ENCODE data around the gene ANGPT4. TPM values are rescaled to one million over a fixed set of nuclear protein-coding genes. Genes with fewer than 3 reads are reported as not detected.
A peak's percentile ranks its signal among the peaks of the same experiment; 100 is the strongest.

ANGPT4 gene
- total and polyA plus RNA-seq, 2 of the 13 experiments (the other 11 are each of a cell fraction or from before 2014, with no cell fraction given) = not detected

DNA sequence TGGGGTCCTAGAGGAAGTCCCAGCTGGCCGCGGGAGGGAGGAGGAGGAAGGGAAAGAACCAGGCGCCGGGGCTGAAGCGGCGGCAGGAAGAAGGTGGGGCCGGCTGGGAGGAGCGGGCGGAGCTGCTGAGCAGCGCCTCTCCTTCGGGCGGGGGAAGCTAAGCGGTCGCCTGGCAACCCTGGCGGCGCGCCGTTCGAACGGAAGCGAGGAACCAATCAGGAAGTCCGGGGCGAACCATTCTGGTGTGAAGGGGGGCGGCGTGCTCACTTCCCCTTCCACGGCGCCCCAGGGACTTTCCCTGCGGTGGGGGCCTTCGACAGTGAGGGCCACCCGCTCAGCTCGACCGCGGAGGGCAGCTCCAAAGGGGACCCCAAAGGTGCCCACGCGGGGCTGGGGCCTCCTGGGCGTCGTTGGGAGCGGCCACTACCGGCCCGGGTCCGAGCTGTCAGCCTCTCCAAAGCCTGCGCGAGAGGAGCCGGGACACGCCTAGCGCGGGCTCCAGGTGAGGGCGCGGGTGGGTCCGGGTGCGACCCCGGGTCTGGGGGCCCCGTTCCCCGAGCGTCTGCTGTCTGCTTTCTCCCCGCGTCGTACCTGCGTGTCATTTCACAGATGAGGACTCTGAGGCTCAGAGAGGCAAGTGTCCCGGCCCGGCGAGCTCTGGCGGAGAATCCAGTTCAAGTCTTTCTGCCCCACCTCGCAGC is 82.5 kb downstream of the ANGPT4 start, which contains the start of gene FAM110A (continued):
- TF ChIP-seq ZNF589 (CRISPR knock-in tag; conservative IDR thresholded peaks at IDR 0.05) (no peak), ZBTB42 (CRISPR knock-in tag; IDR thresholded peaks at IDR 0.05) (no peak), ZNF446 (CRISPR knock-in tag; IDR thresholded peaks at IDR 0.05) (no peak), ZNF780A (CRISPR knock-in tag; IDR thresholded peaks at IDR 0.05) (no peak; the same call in 1 of the 2 replicates), PAF1 (CRISPR knock-in tag; IDR thresholded peaks at IDR 0.05) (no peak), ZNF792 (CRISPR knock-in tag; IDR thresholded peaks at IDR 0.05) (peak; percentile 45; the same call in 1 of the 2 replicates), THYN1 (CRISPR knock-in tag; IDR thresholded peaks at IDR 0.05; ENCODE audit: borderline replicate concordance, low read depth) (0 out of 2 replicates have a peak, but pooled peaks have one; percentile 33), WIZ (CRISPR knock-in tag; IDR thresholded peaks at IDR 0.05) (no peak), ONECUT2 (CRISPR knock-in tag; IDR thresholded peaks at IDR 0.05) (no peak), SMAD9 (CRISPR knock-in tag; IDR thresholded peaks at IDR 0.05) (no peak; the same call in 1 of the 2 replicates), ZNF850 (CRISPR knock-in tag; conservative IDR thresholded peaks at IDR 0.05) (no peak), ZNF644 (CRISPR knock-in tag; IDR thresholded peaks at IDR 0.05; ENCODE audit: low read depth) (no peak), ZNF501 (CRISPR knock-in tag; IDR thresholded peaks at IDR 0.05) (peak; percentile 95), ZNF816 (CRISPR knock-in tag; IDR thresholded peaks at IDR 0.05; ENCODE audit: borderline replicate concordance) (peak; percentile 79; the same call in 1 of the 2 replicates), ELF1 (CRISPR knock-in tag; IDR thresholded peaks at IDR 0.05) (peak; percentile 80), KDM3A (CRISPR knock-in tag; IDR thresholded peaks at IDR 0.05; ENCODE audit: low read depth) (no peak; the same call in 1 of the 2 replicates), ZNF605 (CRISPR knock-in tag; IDR thresholded peaks at IDR 0.05) (peak; percentile 36; the same call in 1 of the 2 replicates), SMARCE1 (IDR thresholded peaks at IDR 0.05; ENCODE audit: borderline replicate concordance) (no peak), HOXA5 (CRISPR knock-in tag; IDR thresholded peaks at IDR 0.05) (peak; percentile 95)
- TF ChIP-seq, protein P1, sequence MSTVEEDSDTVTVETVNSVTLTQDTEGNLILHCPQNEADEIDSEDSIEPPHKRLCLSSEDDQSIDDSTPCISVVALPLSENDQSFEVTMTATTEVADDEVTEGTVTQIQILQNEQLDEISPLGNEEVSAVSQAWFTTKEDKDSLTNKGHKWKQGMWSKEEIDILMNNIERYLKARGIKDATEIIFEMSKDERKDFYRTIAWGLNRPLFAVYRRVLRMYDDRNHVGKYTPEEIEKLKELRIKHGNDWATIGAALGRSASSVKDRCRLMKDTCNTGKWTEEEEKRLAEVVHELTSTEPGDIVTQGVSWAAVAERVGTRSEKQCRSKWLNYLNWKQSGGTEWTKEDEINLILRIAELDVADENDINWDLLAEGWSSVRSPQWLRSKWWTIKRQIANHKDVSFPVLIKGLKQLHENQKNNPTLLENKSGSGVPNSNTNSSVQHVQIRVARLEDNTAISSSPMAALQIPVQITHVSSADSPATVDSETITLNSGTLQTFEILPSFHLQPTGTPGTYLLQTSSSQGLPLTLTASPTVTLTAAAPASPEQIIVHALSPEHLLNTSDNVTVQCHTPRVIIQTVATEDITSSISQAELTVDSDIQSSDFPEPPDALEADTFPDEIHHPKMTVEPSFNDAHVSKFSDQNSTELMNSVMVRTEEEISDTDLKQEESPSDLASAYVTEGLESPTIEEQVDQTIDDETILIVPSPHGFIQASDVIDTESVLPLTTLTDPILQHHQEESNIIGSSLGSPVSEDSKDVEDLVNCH (CRISPR knock-in tag; IDR thresholded peaks at IDR 0.05) = no peak
- TF ChIP-seq, protein P2, sequence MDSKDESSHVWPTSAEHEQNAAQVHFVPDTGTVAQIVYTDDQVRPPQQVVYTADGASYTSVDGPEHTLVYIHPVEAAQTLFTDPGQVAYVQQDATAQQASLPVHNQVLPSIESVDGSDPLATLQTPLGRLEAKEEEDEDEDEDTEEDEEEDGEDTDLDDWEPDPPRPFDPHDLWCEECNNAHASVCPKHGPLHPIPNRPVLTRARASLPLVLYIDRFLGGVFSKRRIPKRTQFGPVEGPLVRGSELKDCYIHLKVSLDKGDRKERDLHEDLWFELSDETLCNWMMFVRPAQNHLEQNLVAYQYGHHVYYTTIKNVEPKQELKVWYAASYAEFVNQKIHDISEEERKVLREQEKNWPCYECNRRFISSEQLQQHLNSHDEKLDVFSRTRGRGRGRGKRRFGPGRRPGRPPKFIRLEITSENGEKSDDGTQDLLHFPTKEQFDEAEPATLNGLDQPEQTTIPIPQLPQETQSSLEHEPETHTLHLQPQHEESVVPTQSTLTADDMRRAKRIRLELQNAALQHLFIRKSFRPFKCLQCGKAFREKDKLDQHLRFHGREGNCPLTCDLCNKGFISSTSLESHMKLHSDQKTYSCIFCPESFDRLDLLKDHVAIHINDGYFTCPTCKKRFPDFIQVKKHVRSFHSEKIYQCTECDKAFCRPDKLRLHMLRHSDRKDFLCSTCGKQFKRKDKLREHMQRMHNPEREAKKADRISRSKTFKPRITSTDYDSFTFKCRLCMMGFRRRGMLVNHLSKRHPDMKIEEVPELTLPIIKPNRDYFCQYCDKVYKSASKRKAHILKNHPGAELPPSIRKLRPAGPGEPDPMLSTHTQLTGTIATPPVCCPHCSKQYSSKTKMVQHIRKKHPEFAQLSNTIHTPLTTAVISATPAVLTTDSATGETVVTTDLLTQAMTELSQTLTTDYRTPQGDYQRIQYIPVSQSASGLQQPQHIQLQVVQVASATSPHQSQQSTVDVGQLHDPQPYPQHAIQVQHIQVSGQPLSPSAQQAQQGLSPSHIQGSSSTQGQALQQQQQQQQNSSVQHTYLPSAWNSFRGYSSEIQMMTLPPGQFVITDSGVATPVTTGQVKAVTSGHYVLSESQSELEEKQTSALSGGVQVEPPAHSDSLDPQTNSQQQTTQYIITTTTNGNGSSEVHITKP (CRISPR knock-in tag; IDR thresholded peaks at IDR 0.05; ENCODE audit: low read depth) = peak; percentile 100
- TF ChIP-seq, protein P3, sequence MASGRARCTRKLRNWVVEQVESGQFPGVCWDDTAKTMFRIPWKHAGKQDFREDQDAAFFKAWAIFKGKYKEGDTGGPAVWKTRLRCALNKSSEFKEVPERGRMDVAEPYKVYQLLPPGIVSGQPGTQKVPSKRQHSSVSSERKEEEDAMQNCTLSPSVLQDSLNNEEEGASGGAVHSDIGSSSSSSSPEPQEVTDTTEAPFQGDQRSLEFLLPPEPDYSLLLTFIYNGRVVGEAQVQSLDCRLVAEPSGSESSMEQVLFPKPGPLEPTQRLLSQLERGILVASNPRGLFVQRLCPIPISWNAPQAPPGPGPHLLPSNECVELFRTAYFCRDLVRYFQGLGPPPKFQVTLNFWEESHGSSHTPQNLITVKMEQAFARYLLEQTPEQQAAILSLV (CRISPR knock-in tag; IDR thresholded peaks at IDR 0.05; ENCODE audit: borderline replicate concordance) = peak; percentile 53; the same call in 1 of the 2 replicates
- TF ChIP-seq, protein P4, sequence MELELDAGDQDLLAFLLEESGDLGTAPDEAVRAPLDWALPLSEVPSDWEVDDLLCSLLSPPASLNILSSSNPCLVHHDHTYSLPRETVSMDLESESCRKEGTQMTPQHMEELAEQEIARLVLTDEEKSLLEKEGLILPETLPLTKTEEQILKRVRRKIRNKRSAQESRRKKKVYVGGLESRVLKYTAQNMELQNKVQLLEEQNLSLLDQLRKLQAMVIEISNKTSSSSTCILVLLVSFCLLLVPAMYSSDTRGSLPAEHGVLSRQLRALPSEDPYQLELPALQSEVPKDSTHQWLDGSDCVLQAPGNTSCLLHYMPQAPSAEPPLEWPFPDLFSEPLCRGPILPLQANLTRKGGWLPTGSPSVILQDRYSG (CRISPR knock-in tag; IDR thresholded peaks at IDR 0.05) = no peak
